ENCODE results near the gene ADCY2.

The ADCY2 gene

GRCh38 chr5:7878381-7878873 is 482.5 kb downstream of the ADCY2 start:
- peaks cover 50% of the 10 kb centered on the region for H3K4me1 Mint-ChIP-seq
- peak overlapping the region; percentile 25 for H3K27ac Mint-ChIP-seq
- H3K36me3 Mint-ChIP-seq (ENCODE audit: low read depth): peaks cover 69% of the 10 kb centered on the region
- H3K27me3 Mint-ChIP-seq: no peaks in the 10 kb centered on the region
- no peak for DNase-seq
- no peak overlapping the region for H3K4me3 Mint-ChIP-seq
- H3K9me3 Mint-ChIP-seq: no peaks in the 10 kb centered on the region
- peak; percentile 81 for ATAC-seq
